Colon (tissue), 2 donors: ENCODE data around the gene RPIA.
"Not testable (repeated sequence)": the region's sequence is repeated elsewhere in the genome, so short reads cannot be mapped to it uniquely, and the experiment has no call there.

ENCODE experiments used
- FAIRE-seq: peaks from 2 replicates; lab custom pipeline; 2012; peaks lifted over from hg19 to GRCh38; lab: Jason Lieb, UNC
- donor health status: control.
- donor health status: control.

The RPIA gene

GRCh38 chr2:88735853-88736252, 44.4 kb downstream of the RPIA start:
- FAIRE-seq, result no peak

- no peak for FAIRE-seq
Observed at GRCh38 chr2:88736437-88736836, 45.0 kb downstream of the RPIA start.

- FAIRE-seq, result no peak
Observed at GRCh38 chr2:88737385-88737784, 45.9 kb downstream of the RPIA start.

- FAIRE-seq, result no peak
Observed at GRCh38 chr2:88738271-88738670, 46.8 kb downstream of the RPIA start.

GRCh38 chr2:88739985-88740600, 48.6 kb downstream of the RPIA start:
- no peak for FAIRE-seq

GRCh38 chr2:88746929-88747490, 55.5 kb downstream of the RPIA start:
- no peak for FAIRE-seq

- no peak for FAIRE-seq
Observed at GRCh38 chr2:88747990-88748389, 56.5 kb downstream of the RPIA start.

- no peak for FAIRE-seq
Observed at GRCh38 chr2:88751768-88752167, 60.3 kb downstream of the RPIA start.

GRCh38 chr2:88753833-88754584, 62.5 kb downstream of the RPIA start:
- FAIRE-seq, result no peak

- FAIRE-seq, result no peak
Observed at GRCh38 chr2:88754585-88755320, 63.3 kb downstream of the RPIA start.

GRCh38 chr2:88755836-88756235, 64.4 kb downstream of the RPIA start:
- FAIRE-seq, result no peak

- no peak for FAIRE-seq
Observed at GRCh38 chr2:88757025-88757424, 65.6 kb downstream of the RPIA start.

GRCh38 chr2:88758702-88759101, 67.2 kb downstream of the RPIA start:
- not testable (repeated sequence) for FAIRE-seq

GRCh38 chr2:88760819-88761598, 69.5 kb downstream of the RPIA start:
- no peak for FAIRE-seq

- FAIRE-seq, result no peak
Observed at GRCh38 chr2:88764141-88764849, 72.8 kb downstream of the RPIA start.

- no peak for FAIRE-seq
Observed at GRCh38 chr2:88764850-88765153, 73.3 kb downstream of the RPIA start.

- no peak for FAIRE-seq
Observed at GRCh38 chr2:88765154-88765888, 73.8 kb downstream of the RPIA start.

GRCh38 chr2:88765889-88766481, 74.5 kb downstream of the RPIA start:
- not testable (repeated sequence) for FAIRE-seq

- FAIRE-seq, result no peak
Observed at GRCh38 chr2:88770016-88770415, 78.5 kb downstream of the RPIA start.

GRCh38 chr2:88773233-88774028, 82.0 kb downstream of the RPIA start:
- peak; percentile 78 for FAIRE-seq
